Motor neuron (in vitro differentiated cells): ENCODE data around the gene COA5. TPM values are rescaled to one million over a fixed set of nuclear protein-coding genes. Genes with fewer than 3 reads are reported as not detected.

Experiments used
- ATAC-seq, 8 experiments: fragments of 200-7000 bp; cut with Tn5 transposase; replicated peaks in 6 of 8; 2 replicates each; pipeline ENCODE4 v1.8.0; 2021; ENCODE audit warnings: mild to moderate bottlenecking in 8 of 8, moderate library complexity in 8 of 8
- H3K27ac ChIP-seq, 2 donors: fragments of 250-450 bp; sonication (Bioruptor Pico); 2 replicates each; pipeline ENCODE4 v1.9.0; 2021; ENCODE audit warnings: antibody characterized with exemption in 2 of 2, mild to moderate bottlenecking in 2 of 2, moderate library complexity in 1 of 2
- H3K4me1 ChIP-seq, 2 donors: fragments of 250-450 bp; sonication (Bioruptor Pico); replicated peaks in 1 of 2; 2 replicates each; pipeline ENCODE4 v1.6.1; 2021; ENCODE audit warnings: antibody characterized with exemption in 2 of 2, mild to moderate bottlenecking in 2 of 2, moderate library complexity in 1 of 2
- H3K4me3 ChIP-seq, 5 donors: fragments of 250-450 bp; sonication (Bioruptor Pico); 2 replicates each; pipeline ENCODE4 v1.9.0; 2021; ENCODE audit warnings: antibody characterized with exemption in 5 of 5, mild to moderate bottlenecking in 5 of 5, moderate library complexity in 4 of 5
- WGBS, 10 experiments: fragments of 450-650 bp; shearing (Covaris generic); methylation state at CpG; one replicate each; pipeline ENCODE4 v1.0.0; 2022; 5-methylcytosine and 5-hydroxymethylcytosine counted together
- in situ Hi-C, 9 experiments: fragments of 400-800 bp; cut with MboI; loops; one replicate each; pipeline ENCODE4 v1.15.0; 2021; ENCODE audit warnings: low sequenced_read_pairs in 9 of 9, low pct_unique_long_range_greater_than_20kb in 2 of 9; ENCODE audit not compliant: unreplicated experiment in 9 of 9
- total RNA-seq, 8 experiments: library from RNA; unstranded; fragments of 300-600 nt; gene quantifications; 2 replicates each; pipeline versions ENCODE4 v1.2.3 to v1.2.4, GENCODE V29; 2022

Gene COA5
- 10 to 100 TPM; 31.4 to 68.5 (median 38.4) TPM for total RNA-seq

- Histone ChIP-seq H3K27ac (peak within 1 kb of the TSS; percentile 95 to 98), H3K4me3 (peak within 1 kb of the TSS; percentile 75 to 98 (median 85)), H3K4me1 (peaks cover 23 to 29% of the 10 kb centered on the region in 2 donors)
- in situ Hi-C loops, result no loop called here
- peak; percentile 83 to 95 (median 94) for ATAC-seq
- 0 to 10% (median 0%) methylated on average over 2 to 23 of the region's 93 CpGs; no CpG with 5 or more reads in 2 of the 10 experiments for WGBS, 10 experiments
Observed at GRCh38 chr2:98608116-98608961, at the start of gene COA5, which contains the start of gene UNC50. Gene COA5, minus strand, starts transcription at chr2:98608512. Its CDS starts 107 bp downstream, at chr2:98608405. Gene UNC50, plus strand, starts transcription at chr2:98608589. Its CDS starts 1,171 bp downstream, at chr2:98609760.

GRCh38 chr2:98656800-98657199 is 48.5 kb upstream of the COA5 start:
- H3K27ac ChIP-seq, result no peak overlapping the region
- no peaks in the 10 kb centered on the region for H3K4me1 ChIP-seq
- in situ Hi-C loops, result loop anchor here in 6 of 9 experiments (25.0 kb wide), 1 partner anchor 181 kb away; no protein-coding TSS in a partner anchor
- H3K4me3 ChIP-seq, result no peak overlapping the region
- no peak for ATAC-seq
- 42 to 100% (median 82%) methylated on average over 1 to 4 of the region's 4 CpGs; no CpG with 5 or more reads in 1 of the 10 experiments for WGBS, 10 experiments

GRCh38 chr2:98654699-98655495 is 46.6 kb upstream of the COA5 start:
- no peaks in the 10 kb centered on the region for H3K4me1 ChIP-seq
- H3K4me3 ChIP-seq, result no peak overlapping the region
- ATAC-seq, result no peak
- in situ Hi-C loops, result loop anchor here in 7 of 9 experiments (5.0 to 25.0 kb wide), 2 partner anchors 182 kb away; no protein-coding TSS in a partner anchor
- no peak overlapping the region for H3K27ac ChIP-seq
- 83 to 100% (median 96%) methylated on average over 1 to 3 of the region's 3 CpGs for WGBS, 10 experiments

GRCh38 chr2:98650998-98651397 is 42.7 kb upstream of the COA5 start:
- 13 to 100% (median 79%) methylated on average over 1 of the region's 1 CpG; no CpG with 5 or more reads in 3 of the 10 experiments for WGBS, 10 experiments
- H3K4me1 ChIP-seq, result peaks cover 0 to 3% of the 10 kb centered on the region in 2 donors
- H3K27ac ChIP-seq, result no peak overlapping the region
- ATAC-seq, result no peak
- H3K4me3 ChIP-seq, result no peak overlapping the region
- in situ Hi-C loops, result loop anchor here in 7 of 9 experiments (5.0 to 25.0 kb wide), 2 partner anchors 186 kb away; no protein-coding TSS in a partner anchor

- Histone ChIP-seq H3K27ac (no peak overlapping the region), H3K4me3 (no peak overlapping the region), H3K4me1 (peaks cover 0 to 3% of the 10 kb centered on the region in 2 donors)
- no peak for ATAC-seq
- in situ Hi-C loops, result loop anchor here (5.0 to 25.0 kb wide), 5 partner anchors 185 to 415 kb away; no protein-coding TSS in a partner anchor
- 0 to 100% (median 89%) methylated on average over 1 of the region's 1 CpG; no CpG with 5 or more reads in 1 of the 10 experiments for WGBS, 10 experiments
Observed at GRCh38 chr2:98649992-98650375, 41.7 kb upstream of the COA5 start.

- no peak overlapping the region for H3K27ac ChIP-seq
- H3K4me3 ChIP-seq, result no peak overlapping the region
- peaks cover 0 to 3% of the 10 kb centered on the region in 2 donors for H3K4me1 ChIP-seq
- 0 to 63% (median 33%) methylated on average over 1 to 4 of the region's 4 CpGs; no CpG with 5 or more reads in 1 of the 10 experiments for WGBS, 10 experiments
- in situ Hi-C loops, result loop anchor here in 5 of 9 experiments (10.0 to 25.0 kb wide), 3 partner anchors 185 to 415 kb away; no protein-coding TSS in a partner anchor
- peak; percentile 80 to 98 (median 92) for ATAC-seq
Observed at GRCh38 chr2:98649135-98649991, 41.1 kb upstream of the COA5 start.

GRCh38 chr2:98648451-98648850 is 40.1 kb upstream of the COA5 start:
- Histone ChIP-seq H3K27ac (no peak overlapping the region), H3K4me1 (peaks cover 0 to 3% of the 10 kb centered on the region in 2 donors), H3K4me3 (no peak overlapping the region)
- ATAC-seq, result no peak
- 42 to 100% (median 94%) methylated on average over 1 to 4 of the region's 4 CpGs; no CpG with 5 or more reads in 2 of the 10 experiments for WGBS, 10 experiments
- in situ Hi-C loops, result loop anchor here in 5 of 9 experiments (10.0 to 25.0 kb wide), 3 partner anchors 186 to 416 kb away; no protein-coding TSS in a partner anchor

- H3K4me1 ChIP-seq, result peaks cover 0 to 3% of the 10 kb centered on the region in 2 donors
- no peak for ATAC-seq
- no peak overlapping the region for H3K4me3 ChIP-seq
- no peak overlapping the region for H3K27ac ChIP-seq
- in situ Hi-C loops, result loop anchor here in 5 of 9 experiments (10.0 to 25.0 kb wide), 3 partner anchors 187 to 417 kb away; no protein-coding TSS in a partner anchor
- 17 to 100% (median 77%) methylated on average over 1 to 5 of the region's 5 CpGs; no CpG with 5 or more reads in 2 of the 10 experiments for WGBS, 10 experiments
Observed at GRCh38 chr2:98647636-98648035, 39.3 kb upstream of the COA5 start.

- in situ Hi-C loops, result loop anchor here in 5 of 9 experiments (10.0 to 25.0 kb wide), 3 partner anchors 191 to 421 kb away; no protein-coding TSS in a partner anchor
- no peak overlapping the region for H3K27ac ChIP-seq
- no peaks in the 10 kb centered on the region for H3K4me1 ChIP-seq
- WGBS, 10 experiments, result 58 to 100% (median 79%) methylated on average over 4 to 5 of the region's 5 CpGs; no CpG with 5 or more reads in 2 of the 10 experiments
- H3K4me3 ChIP-seq, result no peak overlapping the region
- no peak for ATAC-seq
Observed at GRCh38 chr2:98643496-98644100, 35.3 kb upstream of the COA5 start.

GRCh38 chr2:98637401-98638147 is 29.3 kb upstream of the COA5 start:
- Histone ChIP-seq H3K4me3 (no peak overlapping the region), H3K27ac (no peak overlapping the region), H3K4me1 (no peaks in the 10 kb centered on the region)
- in situ Hi-C loops, result loop anchor here in 4 of 9 experiments (25.0 kb wide), 1 partner anchor 425 kb away; no protein-coding TSS in a partner anchor
- 29 to 93% (median 82%) methylated on average over 1 to 10 of the region's 10 CpGs for WGBS, 10 experiments
- ATAC-seq, result peak in 2 of 8 experiments; percentile 14 to 37
